BJ (cell line): ENCODE data around the gene MKI67. TPM values are rescaled to one million over a fixed set of nuclear protein-coding genes. Genes with fewer than 3 reads are reported as not detected.

Experiments
- CTCF ChIA-PET: fragments of 350-600 bp; formaldehyde crosslinking; extraction: SDS; loops from one replicate; lab custom pipeline; 2021; ENCODE audit warnings: antibody characterized with exemption, inconsistent platforms; lab: Yijun Ruan, JAX
- POLR2A ChIA-PET: fragments of 300-600 bp; sonication (Branson Sonifier 250); formaldehyde crosslinking; extraction: SDS; loops from one replicate; lab custom pipeline; 2021; ENCODE audit warnings: antibody characterized with exemption; lab: Charles Lee
- DNase-seq: peaks from one replicate; pipeline ENCODE4 v3.0.0-alpha.2; 2011; ENCODE audit warnings: low read depth
- H3K27me3 ChIP-seq: 2 replicates; pipeline ENCODE4 v1.6.0; 2011; ENCODE audit warnings: low read length; ENCODE audit not compliant: control insufficient read depth, insufficient read depth
- H3K36me3 ChIP-seq: 2 replicates; pipeline ENCODE4 v1.5.1; 2011; ENCODE audit warnings: low read length; ENCODE audit not compliant: control insufficient read depth, insufficient read depth
- H3K4me3 ChIP-seq: 2 replicates; pipeline ENCODE4 v1.5.1; 2011; ENCODE audit warnings: low read depth, mild to moderate bottlenecking, control low read depth, low read length
- polyA plus RNA-seq: library from polyadenylated mRNA; depleted of rRNA; stranded (reverse); fragments of >200 nt; gene quantifications from 2 replicates; pipeline ENCODE4 v1.2.3, GENCODE V29; 2011
- TF ChIP-seq, protein P1 (sequence below): IDR thresholded peaks from 2 replicates; pipeline ENCODE4 v1.5.1; 2011; ENCODE audit warnings: low read depth, mild to moderate bottlenecking, control low read depth, inconsistent platforms, low read length, moderate library complexity; ENCODE audit not compliant: insufficient read depth

The MKI67 gene
- polyA plus RNA-seq, 1 experiment, result 11.8 TPM

GRCh38 chr10:128124813-128125403 is 1.3 kb downstream of the MKI67 start:
- CTCF ChIA-PET, result interaction anchor here (2.1 kb wide), 1 partner anchor 56 kb away, joined by 9 read pairs; no protein-coding TSS in a partner anchor
- POLR2A ChIA-PET, result no interaction called here
- H3K36me3 ChIP-seq, result no peaks in the 10 kb centered on the region
- peak overlapping the region; percentile 83 for H3K4me3 ChIP-seq
- no peak for DNase-seq
- H3K27me3 ChIP-seq, result no peaks in the 10 kb centered on the region
- TF ChIP-seq, protein P1, sequence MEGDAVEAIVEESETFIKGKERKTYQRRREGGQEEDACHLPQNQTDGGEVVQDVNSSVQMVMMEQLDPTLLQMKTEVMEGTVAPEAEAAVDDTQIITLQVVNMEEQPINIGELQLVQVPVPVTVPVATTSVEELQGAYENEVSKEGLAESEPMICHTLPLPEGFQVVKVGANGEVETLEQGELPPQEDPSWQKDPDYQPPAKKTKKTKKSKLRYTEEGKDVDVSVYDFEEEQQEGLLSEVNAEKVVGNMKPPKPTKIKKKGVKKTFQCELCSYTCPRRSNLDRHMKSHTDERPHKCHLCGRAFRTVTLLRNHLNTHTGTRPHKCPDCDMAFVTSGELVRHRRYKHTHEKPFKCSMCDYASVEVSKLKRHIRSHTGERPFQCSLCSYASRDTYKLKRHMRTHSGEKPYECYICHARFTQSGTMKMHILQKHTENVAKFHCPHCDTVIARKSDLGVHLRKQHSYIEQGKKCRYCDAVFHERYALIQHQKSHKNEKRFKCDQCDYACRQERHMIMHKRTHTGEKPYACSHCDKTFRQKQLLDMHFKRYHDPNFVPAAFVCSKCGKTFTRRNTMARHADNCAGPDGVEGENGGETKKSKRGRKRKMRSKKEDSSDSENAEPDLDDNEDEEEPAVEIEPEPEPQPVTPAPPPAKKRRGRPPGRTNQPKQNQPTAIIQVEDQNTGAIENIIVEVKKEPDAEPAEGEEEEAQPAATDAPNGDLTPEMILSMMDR, result no peak

- DNase-seq, result no peak
These were observed 2.4 kb downstream of the MKI67 start for GRCh38 chr10:128123846-128124245.

DNA sequence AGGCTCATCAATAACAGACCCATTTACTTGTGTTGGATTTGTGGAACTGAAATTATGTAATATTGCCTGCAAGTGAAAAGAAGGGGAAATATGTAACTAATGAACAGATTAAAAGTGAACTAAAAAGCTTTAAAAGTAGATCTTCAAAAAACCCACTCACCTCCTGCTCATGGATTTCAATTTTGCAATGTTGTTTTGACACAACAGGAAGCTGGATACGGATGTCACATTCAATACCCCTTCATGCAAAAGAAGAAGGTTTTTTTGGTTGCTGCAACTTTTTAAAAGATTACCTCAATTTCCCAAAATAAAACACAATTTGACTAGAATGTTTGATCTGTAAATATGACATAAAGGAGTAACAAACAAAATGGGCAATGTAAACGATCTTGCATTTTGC is 3.3 kb downstream of the MKI67 start:
- Histone ChIP-seq H3K36me3 (no peaks in the 10 kb centered on the region), H3K4me3 (no peak overlapping the region), H3K27me3 (no peaks in the 10 kb centered on the region)
- POLR2A ChIA-PET, result no interaction called here
- TF ChIP-seq, protein P1, result no peak
- CTCF ChIA-PET, result interaction anchor here (1.3 to 2.1 kb wide), 3 partner anchors 12 to 54 kb away, joined by 4 to 9 read pairs (median 4); no protein-coding TSS in a partner anchor
- no peak for DNase-seq

More at GRCh38 chr10:128123846-128124245, 2.4 kb downstream of the MKI67 start:
- Histone ChIP-seq H3K36me3 (no peaks in the 10 kb centered on the region), H3K27me3 (no peaks in the 10 kb centered on the region), H3K4me3 (no peak overlapping the region)
- ChIA-PET CTCF (interaction anchor here (0.6 to 2.1 kb wide), 5 partner anchors 13 to 55 kb away, joined by 3 to 9 read pairs (median 4); no protein-coding TSS in a partner anchor), POLR2A (no interaction called here)
- TF ChIP-seq, protein P1, result no peak

GRCh38 chr10:128121750-128122412 is 4.3 kb downstream of the MKI67 start:
- POLR2A ChIA-PET, result no interaction called here
- CTCF ChIA-PET, result no interaction called here

More at GRCh38 chr10:128121750-128122412, 4.3 kb downstream of the MKI67 start:
- H3K36me3 ChIP-seq, result no peaks in the 10 kb centered on the region
- DNase-seq, result no peak
- H3K4me3 ChIP-seq, result no peak overlapping the region
- TF ChIP-seq, protein P1, result no peak
- H3K27me3 ChIP-seq, result no peaks in the 10 kb centered on the region
